ENCODE results near the gene ENAH.

The ENAH gene

GRCh38 chr1:225603538-225604354, 49.2 kb downstream of the ENAH start:
- TF ChIP-seq EGR1 (IDR thresholded peaks at IDR 0.05), result no peak
- TF ChIP-seq CEBPB (IDR thresholded peaks at IDR 0.05), result no peak
- TF ChIP-seq ZBTB7A (IDR thresholded peaks at IDR 0.05; ENCODE audit: low read depth), result no peak
- no peak for TF ChIP-seq USF1 (IDR thresholded peaks at IDR 0.05)
- TF ChIP-seq MAX (IDR thresholded peaks at IDR 0.05), result no peak
- no peak for TF ChIP-seq TEAD4 (IDR thresholded peaks at IDR 0.05)
- TF ChIP-seq EP300 (IDR thresholded peaks at IDR 0.05; ENCODE audit: borderline replicate concordance), result no peak
- no peak; the same call in 1 of the 2 replicates for TF ChIP-seq FOXM1 (IDR thresholded peaks at IDR 0.05; ENCODE audit: borderline replicate concordance, low read depth)
- TF ChIP-seq REST (IDR thresholded peaks at IDR 0.05; ENCODE audit: low read depth), result no peak
- no peak for TF ChIP-seq NFIC (IDR thresholded peaks at IDR 0.05)
- TF ChIP-seq RAD21 (IDR thresholded peaks at IDR 0.05; ENCODE audit: low read depth), result no peak
- no peak for TF ChIP-seq CREB1 (IDR thresholded peaks at IDR 0.05; ENCODE audit: low read depth)
- no peak for TF ChIP-seq TCF12 (IDR thresholded peaks at IDR 0.05; ENCODE audit: low read depth)
- TF ChIP-seq TAF1 (IDR thresholded peaks at IDR 0.05; ENCODE audit: low read depth), result no peak
- TF ChIP-seq YY1 (IDR thresholded peaks at IDR 0.05; ENCODE audit: low read depth), result no peak

GRCh38 chr1:225602590-225603206, 50.2 kb downstream of the ENAH start:
- TF ChIP-seq RAD21 (IDR thresholded peaks at IDR 0.05; ENCODE audit: low read depth) (no peak), TAF1 (IDR thresholded peaks at IDR 0.05; ENCODE audit: low read depth) (no peak), MAX (IDR thresholded peaks at IDR 0.05) (no peak), YY1 (IDR thresholded peaks at IDR 0.05; ENCODE audit: low read depth) (no peak), CREB1 (IDR thresholded peaks at IDR 0.05; ENCODE audit: low read depth) (no peak), EGR1 (IDR thresholded peaks at IDR 0.05) (no peak), FOXM1 (IDR thresholded peaks at IDR 0.05; ENCODE audit: borderline replicate concordance, low read depth) (no peak), REST (IDR thresholded peaks at IDR 0.05; ENCODE audit: low read depth) (no peak), TCF12 (IDR thresholded peaks at IDR 0.05; ENCODE audit: low read depth) (no peak), ZBTB7A (IDR thresholded peaks at IDR 0.05; ENCODE audit: low read depth) (no peak), CEBPB (IDR thresholded peaks at IDR 0.05) (no peak), USF1 (IDR thresholded peaks at IDR 0.05) (no peak), EP300 (IDR thresholded peaks at IDR 0.05; ENCODE audit: borderline replicate concordance) (no peak), TEAD4 (IDR thresholded peaks at IDR 0.05) (no peak), NFIC (IDR thresholded peaks at IDR 0.05) (no peak)

GRCh38 chr1:225601902-225602589, 50.9 kb downstream of the ENAH start:
- no peak for TF ChIP-seq TCF12 (IDR thresholded peaks at IDR 0.05; ENCODE audit: low read depth)
- no peak for TF ChIP-seq REST (IDR thresholded peaks at IDR 0.05; ENCODE audit: low read depth)
- no peak for TF ChIP-seq FOXM1 (IDR thresholded peaks at IDR 0.05; ENCODE audit: borderline replicate concordance, low read depth)
- TF ChIP-seq ZBTB7A (IDR thresholded peaks at IDR 0.05; ENCODE audit: low read depth), result no peak
- TF ChIP-seq TAF1 (IDR thresholded peaks at IDR 0.05; ENCODE audit: low read depth), result no peak
- no peak for TF ChIP-seq EGR1 (IDR thresholded peaks at IDR 0.05)
- TF ChIP-seq MAX (IDR thresholded peaks at IDR 0.05), result no peak
- TF ChIP-seq NFIC (IDR thresholded peaks at IDR 0.05), result no peak
- no peak for TF ChIP-seq YY1 (IDR thresholded peaks at IDR 0.05; ENCODE audit: low read depth)
- no peak for TF ChIP-seq USF1 (IDR thresholded peaks at IDR 0.05)
- no peak for TF ChIP-seq EP300 (IDR thresholded peaks at IDR 0.05; ENCODE audit: borderline replicate concordance)
- TF ChIP-seq RAD21 (IDR thresholded peaks at IDR 0.05; ENCODE audit: low read depth), result no peak
- TF ChIP-seq CREB1 (IDR thresholded peaks at IDR 0.05; ENCODE audit: low read depth), result no peak
- no peak for TF ChIP-seq CEBPB (IDR thresholded peaks at IDR 0.05)
- no peak for TF ChIP-seq TEAD4 (IDR thresholded peaks at IDR 0.05)

All from Ishikawa (cell line).